Measurements from ENCODE around the gene SUMF1.

GRCh38 chr3:4320096-4320911 lies 146.8 kb downstream of the SUMF1 start:
- TF ChIP-seq CTCF (IDR thresholded peaks at IDR 0.05) (no peak), POLR2A (IDR thresholded peaks at IDR 0.05) (no peak), POLR2AphosphoS5 (IDR thresholded peaks at IDR 0.05) (no peak)
